Superior temporal gyrus (tissue), 1 donor: ENCODE data around the gene NFAM1.

Experiments
- DNase-seq: peaks from one replicate; pipeline ENCODE4 v3.0.0-alpha.2; 2016; ENCODE audit errors: extremely low spot score

The NFAM1 gene

GRCh38 chr22:42416671-42417230, 15.5 kb downstream of the NFAM1 start:
- DNase-seq = no peak

- DNase-seq = no peak
Measured at GRCh38 chr22:42414565-42415303, 17.5 kb downstream of the NFAM1 start.

GRCh38 chr22:42414021-42414420, 18.2 kb downstream of the NFAM1 start:
- DNase-seq = no peak

GRCh38 chr22:42412744-42413333, 19.4 kb downstream of the NFAM1 start:
- DNase-seq = no peak

- DNase-seq = no peak
Measured at GRCh38 chr22:42410708-42411107, 21.5 kb downstream of the NFAM1 start.

- no peak for DNase-seq
Measured at GRCh38 chr22:42408810-42409529, 23.2 kb downstream of the NFAM1 start.

- no peak for DNase-seq
Measured at GRCh38 chr22:42408276-42408675, 23.9 kb downstream of the NFAM1 start.

- no peak for DNase-seq
Measured at GRCh38 chr22:42404266-42404665, 27.9 kb downstream of the NFAM1 start.

- no peak for DNase-seq
Measured at GRCh38 chr22:42401535-42402334, 30.5 kb downstream of the NFAM1 start.

GRCh38 chr22:42400811-42401534, 31.2 kb downstream of the NFAM1 start:
- DNase-seq = no peak

- no peak for DNase-seq
Measured at GRCh38 chr22:42399315-42400271, 32.6 kb downstream of the NFAM1 start.

- DNase-seq = no peak
Measured at GRCh38 chr22:42397332-42398249, 34.6 kb downstream of the NFAM1 start.

- DNase-seq = no peak
Measured at GRCh38 chr22:42396621-42397331, 35.4 kb downstream of the NFAM1 start.

- no peak for DNase-seq
Measured at GRCh38 chr22:42389143-42389542, 43.1 kb downstream of the NFAM1 start.

- peak; percentile 58 for DNase-seq
Measured at GRCh38 chr22:42388130-42388797, 43.9 kb downstream of the NFAM1 start.

GRCh38 chr22:42387631-42388030, 44.6 kb downstream of the NFAM1 start:
- no peak for DNase-seq

GRCh38 chr22:42385696-42386095, 46.5 kb downstream of the NFAM1 start:
- peak; percentile 58 for DNase-seq

- no peak for DNase-seq
Measured at GRCh38 chr22:42384506-42384905, 47.7 kb downstream of the NFAM1 start.
